M059J (cell line): Measurements from ENCODE around the gene PPP1R27. TPM values are rescaled to one million over a fixed set of nuclear protein-coding genes. Genes with fewer than 3 reads are reported as not detected.

Source experiments
- DNase-seq: peaks from one replicate; pipeline ENCODE4 v3.0.0-alpha.2; 2012; ENCODE audit warnings: low read depth
- total RNA-seq: library from RNA; depleted of rRNA; stranded (reverse); fragments of >200 nt; shearing (Covaris generic); gene quantifications from 2 replicates; pipeline ENCODE4 v1.2.3, GENCODE V29; 2014

PPP1R27 gene
- total RNA-seq, 1 experiment from 2014 or later: not detected

DNA sequence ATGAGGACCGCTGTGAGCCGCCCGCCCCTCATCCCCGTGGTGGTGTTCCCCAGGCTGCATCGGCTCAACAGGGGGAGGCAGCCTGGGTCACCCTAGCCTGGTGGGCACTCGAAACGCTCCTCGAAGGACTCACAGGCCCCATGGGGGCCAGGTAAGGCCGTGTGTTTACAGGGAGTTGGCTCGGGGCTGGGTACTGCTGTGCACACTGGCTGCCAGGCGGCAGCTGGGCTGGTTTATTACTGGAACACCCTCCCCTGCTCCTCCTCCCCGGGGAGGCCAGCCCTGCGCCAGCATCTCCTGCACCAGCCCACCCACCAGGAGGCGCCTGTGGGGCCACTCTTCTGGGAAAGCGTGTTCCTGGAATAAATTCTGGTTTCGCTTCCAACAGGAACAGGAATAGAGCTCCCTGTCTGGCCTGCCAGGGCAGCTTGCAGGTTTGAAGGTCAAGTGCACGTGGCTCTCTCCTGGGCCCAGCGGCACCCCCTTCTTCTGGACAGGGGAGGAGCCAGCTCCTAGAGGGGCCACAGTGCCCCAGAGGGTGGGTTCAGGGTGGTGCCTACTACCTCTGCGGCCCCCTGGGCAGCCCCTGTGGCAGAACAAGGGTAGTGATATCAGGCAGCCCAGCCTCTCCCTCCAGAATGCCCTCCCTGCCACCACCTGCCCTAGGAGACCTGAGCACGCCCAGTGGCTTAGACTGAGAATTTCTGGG, 13.1 kb downstream of the PPP1R27 start:
- DNase-seq: no peak

DNA sequence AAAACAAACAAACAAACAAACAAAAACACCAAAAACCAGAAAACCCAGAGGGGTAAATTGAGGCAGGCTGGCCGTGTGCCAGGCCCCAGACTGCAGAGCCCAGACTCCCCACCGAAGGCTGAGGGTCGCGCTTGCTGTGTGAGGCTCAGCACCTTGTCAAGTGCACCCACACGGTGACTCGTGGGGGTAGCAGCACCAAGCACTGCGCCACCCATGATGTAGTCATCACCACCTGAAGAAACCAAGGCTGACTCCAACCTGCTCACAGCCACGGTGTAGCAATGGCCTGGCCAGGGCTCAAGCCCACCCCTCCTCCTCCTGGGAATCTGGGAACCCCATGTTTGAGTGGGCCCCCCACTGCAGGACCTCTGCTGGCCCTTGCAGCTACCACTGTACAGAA, 13.7 kb downstream of the PPP1R27 start:
- no peak for DNase-seq

DNA sequence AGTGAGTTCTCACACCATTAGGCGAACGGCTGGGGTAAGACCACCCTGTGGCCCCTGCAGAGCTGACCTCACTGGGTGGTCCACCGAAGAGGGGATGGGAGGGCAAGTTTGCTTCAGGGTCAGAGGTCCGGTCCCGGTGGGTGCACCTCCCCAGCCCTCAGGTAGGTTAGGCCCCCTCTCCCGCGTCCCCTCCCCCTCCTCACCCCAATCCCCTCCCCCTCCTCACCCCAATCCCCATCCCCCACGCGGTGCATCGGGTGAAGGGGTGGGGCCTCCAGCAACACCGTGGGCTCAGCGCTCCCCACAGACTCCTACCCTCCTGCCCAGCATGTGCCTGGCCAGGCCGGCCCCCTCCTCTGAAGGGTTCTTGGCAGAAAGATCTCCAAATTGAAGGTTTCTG, 15.1 kb downstream of the PPP1R27 start:
- DNase-seq: no peak

DNA sequence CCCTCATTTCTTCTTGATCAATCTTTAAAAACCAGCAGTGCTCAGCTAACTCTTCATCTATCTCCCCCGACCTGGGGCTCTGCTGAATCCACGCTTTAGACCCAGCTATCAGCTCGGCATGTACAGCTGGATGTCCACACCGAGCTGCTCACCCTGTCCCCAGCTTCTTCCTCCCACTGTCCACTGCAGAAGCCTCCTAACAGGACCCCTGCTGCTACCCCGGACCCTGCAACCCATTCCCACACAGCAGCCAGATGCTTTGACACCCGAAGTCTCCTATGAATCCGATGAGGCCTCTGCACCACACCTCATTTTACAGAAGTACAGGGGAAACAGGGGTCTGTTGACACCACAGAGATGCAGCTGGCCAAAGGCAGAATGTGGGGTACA, 17.1 kb downstream of the PPP1R27 start:
- no peak for DNase-seq

DNA sequence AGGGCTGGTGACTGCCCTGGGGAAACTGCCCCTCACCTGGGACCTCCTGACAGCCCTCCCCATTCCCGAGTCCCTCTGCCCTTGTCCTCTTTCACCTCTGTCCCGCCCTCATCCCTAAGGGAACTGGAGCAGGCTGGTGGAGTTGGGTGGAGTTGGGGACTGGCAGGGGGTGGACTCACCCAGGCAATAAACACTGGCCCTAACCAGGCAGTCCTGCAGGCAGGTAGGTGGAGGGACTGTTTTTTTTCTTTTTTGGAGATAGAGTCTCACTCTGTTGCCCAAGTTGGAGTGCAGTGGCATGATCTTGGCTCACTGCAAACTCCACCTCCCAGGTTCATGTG, 19.2 kb downstream of the PPP1R27 start:
- DNase-seq: no peak

DNA sequence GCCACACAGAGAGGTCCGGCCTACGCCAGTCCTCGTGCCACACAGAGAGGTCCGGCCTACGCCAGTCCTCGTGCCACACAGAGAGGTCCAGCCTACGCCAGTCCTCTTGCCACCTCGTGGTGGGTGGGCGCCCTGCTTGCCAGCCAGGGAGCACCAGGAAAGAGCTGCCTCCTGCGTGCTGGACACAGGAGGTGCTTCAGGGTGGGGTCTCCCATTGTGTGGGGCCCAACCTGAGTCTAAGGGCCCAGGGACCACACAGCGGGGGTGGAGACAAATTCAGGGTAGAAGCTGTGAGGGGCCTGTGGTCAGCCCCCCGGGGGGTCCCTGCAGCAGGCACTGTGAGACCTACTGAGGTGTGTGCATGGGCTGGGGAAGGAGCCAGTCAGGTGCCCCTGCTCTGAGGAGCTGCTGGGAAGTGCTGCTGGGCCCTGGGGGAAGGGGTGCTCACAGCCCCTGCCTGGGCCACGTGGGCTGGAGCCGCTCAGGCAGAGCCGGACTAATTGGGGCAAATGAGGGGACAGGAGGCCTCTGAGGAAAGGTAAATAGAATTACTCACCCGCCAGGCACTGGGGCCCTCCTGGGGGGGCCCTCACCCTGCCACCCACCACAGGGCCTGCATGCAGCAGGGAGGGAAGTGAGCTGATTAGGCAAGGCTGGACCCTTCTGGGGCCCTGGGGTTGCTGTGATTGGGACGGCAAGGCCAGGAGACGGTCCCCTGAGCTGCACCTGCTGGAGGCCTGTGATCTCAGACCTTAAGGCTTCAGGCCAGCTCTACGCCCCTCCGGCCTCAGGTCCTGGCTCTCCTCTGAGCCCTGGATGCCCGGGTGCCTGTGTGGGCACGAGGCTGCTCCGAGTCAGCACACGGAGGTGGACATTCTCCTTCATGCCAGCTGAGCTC, 19.9 kb downstream of the PPP1R27 start:
- no peak for DNase-seq

DNA sequence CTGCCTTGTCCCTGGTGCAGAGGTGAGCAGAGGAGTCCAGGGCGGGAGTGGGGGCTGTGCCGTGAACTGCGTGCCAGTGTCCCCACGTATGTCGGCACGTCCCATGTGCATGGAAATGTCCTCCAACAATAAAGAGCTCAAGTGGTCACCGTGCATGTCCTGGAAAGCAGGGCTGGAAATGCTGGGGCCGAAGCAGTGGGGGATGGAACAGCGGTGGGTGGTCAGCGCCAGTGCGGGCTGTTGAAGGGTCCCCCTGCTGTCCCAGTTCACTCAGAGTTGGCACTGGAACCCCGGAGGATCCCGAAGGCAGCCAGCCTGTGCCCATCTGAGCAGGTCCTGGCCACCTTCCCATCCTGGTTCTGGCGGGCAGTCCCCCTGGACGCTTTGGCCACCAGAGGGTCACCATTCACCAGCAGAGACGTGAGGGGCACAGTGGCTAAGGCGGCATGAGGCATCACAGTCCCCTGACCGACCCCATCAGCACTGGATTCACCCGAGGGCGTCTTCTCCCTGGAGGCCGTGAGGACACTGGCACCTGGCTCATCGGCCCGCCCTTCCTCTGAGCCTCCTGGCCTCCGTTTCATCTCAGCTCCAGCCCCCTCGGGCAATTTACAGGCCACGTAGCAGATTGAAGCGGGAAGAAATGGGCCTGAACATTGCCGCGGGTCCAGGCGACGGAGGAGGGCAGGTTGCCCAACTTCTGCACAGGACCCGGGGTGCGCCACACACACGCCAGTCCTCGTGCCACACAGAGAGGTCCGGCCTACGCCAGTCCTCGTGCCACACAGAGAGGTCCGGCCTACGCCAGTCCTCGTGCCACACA, 20.8 kb downstream of the PPP1R27 start:
- DNase-seq: no peak

DNA sequence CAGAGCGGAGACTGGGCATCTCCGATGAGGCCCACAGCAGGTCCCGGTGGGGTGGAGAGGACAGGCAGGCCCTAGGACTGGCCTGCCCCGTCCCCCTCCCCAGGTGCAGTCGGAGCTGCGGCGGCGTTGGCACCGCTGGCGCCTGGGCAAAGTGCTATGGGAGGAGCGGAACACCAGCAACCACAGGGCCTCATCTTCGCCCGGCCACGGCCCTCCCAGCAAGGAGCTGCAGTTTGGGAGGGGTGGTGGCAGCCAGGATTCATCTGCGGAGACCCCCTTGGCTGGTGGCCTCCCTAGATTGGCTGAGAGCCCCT, 21.5 kb downstream of the PPP1R27 start:
- DNase-seq: no peak

DNA sequence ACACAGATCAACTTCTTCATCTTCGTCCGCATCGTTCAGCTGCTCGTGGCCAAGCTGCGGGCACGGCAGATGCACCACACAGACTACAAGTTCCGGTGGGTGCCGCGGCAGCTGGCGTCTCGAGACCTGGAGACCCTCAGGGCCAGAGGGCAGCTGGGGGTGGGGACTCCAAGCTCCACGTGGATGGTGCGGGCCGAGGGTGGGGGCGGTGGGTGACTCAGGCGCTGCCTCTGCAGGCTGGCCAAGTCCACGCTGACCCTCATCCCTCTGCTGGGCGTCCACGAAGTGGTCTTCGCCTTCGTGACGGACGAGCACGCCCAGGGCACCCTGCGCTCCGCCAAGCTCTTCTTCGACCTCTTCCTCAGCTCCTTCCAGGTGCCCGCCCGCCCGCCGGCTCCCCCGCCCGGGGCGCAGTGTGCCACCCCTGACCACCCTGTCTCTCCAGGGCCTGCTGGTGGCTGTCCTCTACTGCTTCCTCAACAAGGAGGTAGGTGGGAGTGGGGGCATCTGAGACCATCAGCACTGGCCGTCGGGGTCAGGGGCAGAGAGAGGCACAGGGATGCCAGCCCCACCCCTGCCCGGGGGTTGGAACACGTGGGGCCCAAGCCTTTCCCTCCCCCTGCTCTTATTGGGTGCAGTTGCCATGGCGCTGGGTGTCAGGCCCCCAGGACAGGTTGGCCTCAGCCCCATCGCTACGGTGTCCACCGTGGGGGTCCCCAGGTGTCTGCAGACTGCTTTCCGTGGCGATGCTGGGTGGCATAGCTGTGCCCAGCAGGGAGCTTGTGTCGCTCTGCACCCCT, 22.1 kb downstream of the PPP1R27 start:
- no peak for DNase-seq

DNA sequence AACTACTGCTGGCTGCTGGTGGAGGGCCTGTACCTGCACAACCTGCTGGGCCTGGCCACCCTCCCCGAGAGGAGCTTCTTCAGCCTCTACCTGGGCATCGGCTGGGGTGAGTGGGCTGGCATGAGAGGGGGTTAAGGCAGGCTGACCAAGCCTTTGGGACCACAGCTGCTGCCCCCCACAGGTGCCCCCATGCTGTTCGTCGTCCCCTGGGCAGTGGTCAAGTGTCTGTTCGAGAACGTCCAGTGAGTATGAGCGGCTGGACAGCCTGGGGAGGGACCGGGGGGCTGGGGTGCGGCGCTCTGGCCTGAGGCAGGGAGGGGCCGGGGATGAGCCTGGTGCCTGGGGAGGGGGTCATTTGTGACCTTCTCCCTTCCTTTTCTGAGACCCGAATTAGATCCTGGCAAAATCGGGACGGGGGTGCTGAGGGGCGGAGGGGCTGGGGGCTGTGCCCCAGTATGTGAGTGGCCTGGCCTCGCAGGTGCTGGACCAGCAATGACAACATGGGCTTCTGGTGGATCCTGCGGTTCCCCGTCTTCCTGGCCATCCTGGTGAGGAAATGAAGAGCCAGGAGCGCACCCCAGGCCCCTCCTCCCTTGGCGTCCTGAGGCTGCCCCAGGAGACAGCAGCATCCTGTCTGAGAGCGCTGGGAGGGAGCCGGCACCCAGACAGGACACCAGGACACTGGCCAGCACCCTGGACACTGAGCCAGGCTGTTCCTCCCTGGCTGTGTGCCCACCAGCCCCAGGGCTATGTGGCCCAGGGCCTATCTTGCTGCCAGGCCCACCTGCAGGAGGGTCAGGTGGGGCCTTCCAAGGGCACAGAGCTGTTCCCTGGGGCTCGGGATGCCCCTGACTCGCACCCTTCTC, 22.9 kb downstream of the PPP1R27 start:
- peak; percentile 35 for DNase-seq

DNA sequence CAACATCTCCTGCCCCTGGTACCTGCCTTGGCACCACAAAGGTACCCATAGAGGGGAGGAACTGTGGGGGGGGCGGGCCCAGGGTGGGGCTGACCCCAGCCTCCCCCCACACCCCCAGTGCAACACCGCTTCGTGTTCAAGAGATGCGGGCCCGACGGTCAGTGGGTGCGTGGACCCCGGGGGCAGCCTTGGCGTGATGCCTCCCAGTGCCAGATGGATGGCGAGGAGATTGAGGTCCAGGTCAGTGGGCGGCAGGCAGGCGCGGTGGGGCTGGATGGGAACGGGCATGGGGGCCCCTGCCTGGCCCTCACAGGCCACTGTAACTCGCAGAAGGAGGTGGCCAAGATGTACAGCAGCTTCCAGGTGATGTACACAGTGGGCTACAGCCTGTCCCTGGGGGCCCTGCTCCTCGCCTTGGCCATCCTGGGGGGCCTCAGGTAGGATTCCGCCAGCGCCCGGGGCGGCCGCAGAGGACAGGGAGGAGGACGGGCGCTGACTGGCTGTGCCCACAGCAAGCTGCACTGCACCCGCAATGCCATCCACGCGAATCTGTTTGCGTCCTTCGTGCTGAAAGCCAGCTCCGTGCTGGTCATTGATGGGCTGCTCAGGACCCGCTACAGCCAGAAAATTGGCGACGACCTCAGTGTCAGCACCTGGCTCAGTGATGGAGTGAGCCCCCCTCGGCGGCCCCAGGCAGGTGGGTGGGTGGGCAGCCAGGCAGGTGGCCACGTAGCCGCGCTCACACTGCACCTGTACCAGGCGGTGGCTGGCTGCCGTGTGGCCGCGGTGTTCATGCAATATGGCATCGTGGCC, 23.8 kb downstream of the PPP1R27 start:
- DNase-seq: no peak

DNA sequence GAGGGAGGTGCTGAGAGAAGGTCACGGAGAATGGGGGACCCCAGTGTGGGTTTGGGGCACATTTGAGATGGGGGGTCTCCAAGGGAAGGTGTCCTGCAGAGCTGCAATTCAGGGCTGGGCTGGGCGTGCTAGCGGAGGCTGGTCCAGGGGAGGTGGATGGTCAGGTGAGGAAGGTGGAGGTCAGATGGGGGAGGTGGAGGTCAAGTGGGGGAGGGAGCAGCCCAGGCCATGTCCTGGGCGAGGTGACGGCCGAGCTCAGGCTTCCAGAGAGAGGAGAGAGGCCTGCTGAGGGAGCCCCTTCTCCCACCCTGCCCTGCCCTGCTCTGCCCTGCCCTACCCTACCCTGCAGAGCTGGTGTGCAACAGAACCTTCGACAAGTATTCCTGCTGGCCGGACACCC, 24.4 kb downstream of the PPP1R27 start:
- DNase-seq: no peak

DNA sequence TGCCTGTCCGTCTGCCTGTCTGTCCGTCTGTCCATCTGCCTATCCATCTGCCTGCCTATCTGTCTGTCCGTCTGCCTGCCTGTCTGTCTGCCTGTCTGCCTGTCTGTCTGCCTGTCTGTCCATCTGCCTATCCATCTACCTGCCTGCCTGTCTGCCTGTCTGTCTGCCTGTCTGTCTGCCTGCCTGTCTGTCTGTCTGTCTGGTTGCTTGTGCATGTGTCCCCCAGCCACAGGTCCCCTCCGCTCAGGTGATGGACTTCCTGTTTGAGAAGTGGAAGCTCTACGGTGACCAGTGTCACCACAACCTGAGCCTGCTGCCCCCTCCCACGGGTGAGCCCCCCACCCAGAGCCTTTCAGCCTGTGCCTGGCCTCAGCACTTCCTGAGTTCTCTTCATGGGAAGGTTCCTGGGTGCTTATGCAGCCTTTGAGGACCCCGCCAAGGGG, 25.3 kb downstream of the PPP1R27 start:
- no peak for DNase-seq

DNA sequence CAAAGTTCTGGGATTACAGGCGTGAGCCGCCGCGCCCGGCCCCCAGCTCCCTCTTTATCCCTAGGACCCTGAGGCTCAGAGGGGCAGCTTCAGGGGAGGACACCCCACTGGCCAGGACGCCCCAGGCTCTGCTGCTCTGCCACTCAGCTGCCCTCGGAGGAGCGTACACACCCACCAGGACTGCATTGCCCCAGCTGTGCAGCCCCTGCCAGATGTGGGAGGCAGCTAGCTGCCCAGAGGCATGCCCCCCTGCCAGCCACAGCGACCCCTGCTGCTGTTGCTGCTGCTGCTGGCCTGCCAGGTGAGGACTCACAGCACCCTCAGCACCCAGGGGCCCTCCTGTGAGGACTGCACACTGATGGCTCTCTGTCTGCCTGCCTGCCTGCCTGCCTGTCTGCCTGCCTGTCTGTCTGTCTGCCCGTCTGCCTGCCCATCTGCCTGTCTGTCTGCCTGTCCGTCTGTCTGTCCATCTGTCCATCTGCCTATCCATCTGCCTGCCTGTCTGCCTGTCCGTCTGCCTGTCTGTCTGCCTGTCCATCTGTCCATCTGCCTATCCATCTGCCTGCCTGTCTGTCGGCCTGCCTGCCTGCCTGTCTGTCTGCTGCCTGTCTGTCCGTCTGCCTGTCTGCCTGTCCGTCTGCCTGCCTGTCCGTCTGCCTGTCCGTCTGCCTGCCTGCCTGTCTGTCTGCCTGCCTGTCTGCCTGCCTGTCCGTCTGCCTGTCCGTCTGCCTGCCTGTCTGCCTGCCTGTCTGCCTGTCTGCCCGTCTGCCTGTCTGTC, 25.9 kb downstream of the PPP1R27 start:
- DNase-seq: no peak

DNA sequence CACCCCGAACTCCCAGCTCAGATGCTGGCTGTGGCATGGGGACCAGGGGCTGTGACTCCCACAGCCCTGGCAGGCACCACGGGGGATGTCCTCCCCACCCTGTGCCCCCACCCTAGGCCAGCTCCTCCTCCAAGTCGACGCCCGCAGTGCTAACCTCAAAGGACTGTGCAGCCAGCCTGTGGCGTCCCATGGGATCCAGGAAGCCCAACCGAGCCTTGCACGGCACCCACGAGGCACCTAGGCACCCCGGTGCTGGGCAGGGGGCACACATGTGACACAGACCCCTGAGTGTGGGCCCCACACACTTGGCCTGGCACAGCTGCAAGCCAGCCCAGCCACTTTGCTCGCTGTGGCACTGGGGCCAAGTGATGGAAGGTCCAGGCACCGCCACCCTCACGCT, 27.0 kb downstream of the PPP1R27 start:
- no peak for DNase-seq

DNA sequence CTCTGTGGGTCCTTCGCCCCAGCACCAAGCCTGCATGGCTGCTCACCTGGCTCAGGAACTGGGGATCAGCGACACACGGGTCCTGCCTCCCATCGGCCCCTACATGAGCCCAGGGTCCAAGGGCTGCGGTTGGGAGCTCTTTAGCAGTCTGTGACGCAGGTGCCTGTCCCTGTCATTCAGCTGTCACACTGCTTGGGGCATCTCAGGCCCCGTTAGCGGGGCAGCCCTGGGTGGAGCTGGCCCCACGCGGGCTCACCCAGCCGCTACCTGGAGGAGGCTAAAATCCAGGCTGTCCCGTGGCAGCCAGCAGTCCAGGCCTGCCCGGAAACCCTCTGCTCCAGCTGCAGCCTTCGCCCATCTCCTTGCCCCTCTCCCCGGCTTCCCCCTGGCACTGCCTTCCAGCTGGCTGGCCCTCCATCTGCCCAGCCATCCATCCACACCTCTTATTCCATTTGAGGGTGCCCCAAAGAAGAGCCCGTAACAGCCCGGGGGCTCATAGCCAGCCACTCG, 27.6 kb downstream of the PPP1R27 start:
- no peak for DNase-seq

DNA sequence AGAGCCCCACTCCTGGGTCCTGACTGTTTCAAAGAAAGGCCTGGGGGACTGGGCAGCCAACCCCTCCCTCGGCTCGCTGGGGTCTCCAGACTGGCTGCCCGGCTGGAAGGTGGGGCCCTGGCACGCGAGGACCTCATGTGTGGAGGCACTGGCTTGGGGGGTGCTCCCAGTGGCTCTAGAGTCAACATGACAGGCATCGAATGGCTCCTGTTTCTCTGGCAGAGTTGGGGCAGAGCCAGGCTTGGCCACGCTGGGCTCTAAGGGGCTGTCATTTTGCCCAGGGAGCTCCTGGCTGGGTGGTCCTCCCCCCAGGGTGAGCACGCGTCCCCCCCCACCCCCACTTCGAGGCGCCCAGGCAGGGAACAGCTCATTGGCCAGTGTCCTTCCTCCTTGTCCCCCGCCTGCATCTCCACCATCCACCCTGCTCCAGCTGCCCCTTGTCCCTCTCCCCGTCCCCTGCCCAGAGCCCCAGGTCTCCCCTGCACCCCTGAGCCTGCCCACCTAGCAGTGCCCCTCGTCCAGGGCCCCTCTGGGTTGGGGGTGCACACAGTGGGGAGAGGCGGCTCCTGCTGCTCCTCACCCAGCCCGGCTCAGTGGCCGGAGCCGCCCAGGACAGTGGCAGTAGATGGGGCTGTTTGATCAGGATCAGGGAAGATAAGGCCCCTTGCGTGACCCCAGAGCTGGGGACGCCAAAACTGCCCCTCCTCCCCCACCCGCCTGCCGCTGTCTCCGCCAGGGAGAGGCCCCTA, 28.2 kb downstream of the PPP1R27 start:
- no peak for DNase-seq
